ENCODE results near the gene CDH11. TPM values are rescaled to one million over a fixed set of nuclear protein-coding genes. Genes with fewer than 3 reads are reported as not detected.
A peak's percentile ranks its signal among the peaks of the same experiment; 100 is the strongest.

Gene CDH11
- total and polyA plus RNA-seq, 4 donors: 0.72 to 5.3 (median 1.9) TPM

GRCh38 chr16:65120461-65120830, 1.4 kb downstream of the CDH11 start:
- Histone ChIP-seq H3K4me3 (ENCODE audit: low read depth in 1 of 3, low read length in 3 of 3) (peak overlapping the region in 1 of 3 donors; percentile 40), H3K9ac (ENCODE audit: low read depth in 1 of 2, low read length in 2 of 2) (no peak overlapping the region), H3K4me1 (ENCODE audit: control insufficient read depth in 4 of 4, insufficient read depth in 4 of 4, low read length in 3 of 4) (peaks cover 9 to 24% (median 18%) of the 10 kb centered on the region in 4 donors), H3K27me3 (ENCODE audit: control insufficient read depth in 4 of 4, insufficient read depth in 4 of 4, low read length in 3 of 4) (peaks cover 0 to 4% (median 3%) of the 10 kb centered on the region in 4 donors), H3K27ac (ENCODE audit: low read depth in 1 of 2, low read length in 2 of 2) (no peak overlapping the region), H3K9me3 (ENCODE audit: control insufficient read depth in 4 of 4, low read length in 3 of 4) (no peaks in the 10 kb centered on the region), H3K36me3 (ENCODE audit: control insufficient read depth in 4 of 4, insufficient read depth in 3 of 4, low read depth in 1 of 4, low read length in 3 of 4) (no peaks in the 10 kb centered on the region)
- DNase-seq (ENCODE audit: low spot score): no peak
- TF ChIP-seq, protein P1, sequence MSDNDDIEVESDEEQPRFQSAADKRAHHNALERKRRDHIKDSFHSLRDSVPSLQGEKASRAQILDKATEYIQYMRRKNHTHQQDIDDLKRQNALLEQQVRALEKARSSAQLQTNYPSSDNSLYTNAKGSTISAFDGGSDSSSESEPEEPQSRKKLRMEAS (IDR thresholded peaks at IDR 0.05): no peak
- TF ChIP-seq FOXA1 (IDR thresholded peaks at IDR 0.05) (no peak), ZBTB33 (IDR thresholded peaks at IDR 0.05) (no peak), NR2F2 (IDR thresholded peaks at IDR 0.05) (no peak), GABPA (IDR thresholded peaks at IDR 0.05 in 1 of 2, conservative IDR thresholded peaks at IDR 0.05 in 1 of 2) (no peak), EGR1 (IDR thresholded peaks at IDR 0.05; ENCODE audit: low read depth in 2 of 2) (no peak)
- TF ChIP-seq, protein P2, sequence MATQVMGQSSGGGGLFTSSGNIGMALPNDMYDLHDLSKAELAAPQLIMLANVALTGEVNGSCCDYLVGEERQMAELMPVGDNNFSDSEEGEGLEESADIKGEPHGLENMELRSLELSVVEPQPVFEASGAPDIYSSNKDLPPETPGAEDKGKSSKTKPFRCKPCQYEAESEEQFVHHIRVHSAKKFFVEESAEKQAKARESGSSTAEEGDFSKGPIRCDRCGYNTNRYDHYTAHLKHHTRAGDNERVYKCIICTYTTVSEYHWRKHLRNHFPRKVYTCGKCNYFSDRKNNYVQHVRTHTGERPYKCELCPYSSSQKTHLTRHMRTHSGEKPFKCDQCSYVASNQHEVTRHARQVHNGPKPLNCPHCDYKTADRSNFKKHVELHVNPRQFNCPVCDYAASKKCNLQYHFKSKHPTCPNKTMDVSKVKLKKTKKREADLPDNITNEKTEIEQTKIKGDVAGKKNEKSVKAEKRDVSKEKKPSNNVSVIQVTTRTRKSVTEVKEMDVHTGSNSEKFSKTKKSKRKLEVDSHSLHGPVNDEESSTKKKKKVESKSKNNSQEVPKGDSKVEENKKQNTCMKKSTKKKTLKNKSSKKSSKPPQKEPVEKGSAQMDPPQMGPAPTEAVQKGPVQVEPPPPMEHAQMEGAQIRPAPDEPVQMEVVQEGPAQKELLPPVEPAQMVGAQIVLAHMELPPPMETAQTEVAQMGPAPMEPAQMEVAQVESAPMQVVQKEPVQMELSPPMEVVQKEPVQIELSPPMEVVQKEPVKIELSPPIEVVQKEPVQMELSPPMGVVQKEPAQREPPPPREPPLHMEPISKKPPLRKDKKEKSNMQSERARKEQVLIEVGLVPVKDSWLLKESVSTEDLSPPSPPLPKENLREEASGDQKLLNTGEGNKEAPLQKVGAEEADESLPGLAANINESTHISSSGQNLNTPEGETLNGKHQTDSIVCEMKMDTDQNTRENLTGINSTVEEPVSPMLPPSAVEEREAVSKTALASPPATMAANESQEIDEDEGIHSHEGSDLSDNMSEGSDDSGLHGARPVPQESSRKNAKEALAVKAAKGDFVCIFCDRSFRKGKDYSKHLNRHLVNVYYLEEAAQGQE (IDR thresholded peaks at IDR 0.05): no peak
- 11% methylated on average over 18 of the region's 18 CpGs for WGBS

DNA sequence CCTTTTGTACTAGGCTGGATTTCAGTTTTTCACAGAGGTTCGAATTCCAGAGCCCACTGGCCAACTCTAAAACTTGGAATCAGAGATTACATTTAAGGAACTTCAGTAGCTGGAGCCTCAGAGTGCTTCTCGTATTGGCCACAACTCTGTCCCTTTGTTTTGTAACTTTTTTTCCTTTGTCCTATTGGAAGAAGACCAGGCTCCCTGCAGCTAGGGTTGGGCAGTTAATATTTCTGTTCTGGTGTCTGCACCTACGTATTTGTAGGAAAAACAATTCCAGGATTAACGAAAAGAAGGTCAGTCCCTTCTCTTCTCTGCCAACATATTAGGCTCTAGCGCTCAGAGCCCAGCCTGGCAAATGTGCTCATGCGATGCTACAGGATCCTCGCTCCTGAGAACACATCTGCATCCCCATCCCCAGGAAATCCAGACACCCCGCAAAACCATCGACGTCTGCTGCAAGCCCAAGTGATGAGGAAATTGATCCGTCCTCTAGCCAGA, 1.9 kb downstream of the CDH11 start:
- H3K9me3 ChIP-seq (ENCODE audit: control insufficient read depth in 4 of 4, low read length in 3 of 4): no peaks in the 10 kb centered on the region
- 21% methylated on average over 11 of the region's 11 CpGs for WGBS
- no peaks in the 10 kb centered on the region for H3K36me3 ChIP-seq (ENCODE audit: control insufficient read depth in 4 of 4, insufficient read depth in 3 of 4, low read depth in 1 of 4, low read length in 3 of 4)
- H3K27ac ChIP-seq (ENCODE audit: low read depth in 1 of 2, low read length in 2 of 2): no peak overlapping the region
- peaks cover 0 to 4% (median 3%) of the 10 kb centered on the region in 4 donors for H3K27me3 ChIP-seq (ENCODE audit: control insufficient read depth in 4 of 4, insufficient read depth in 4 of 4, low read length in 3 of 4)
- peaks cover 9 to 24% (median 18%) of the 10 kb centered on the region in 4 donors for H3K4me1 ChIP-seq (ENCODE audit: control insufficient read depth in 4 of 4, insufficient read depth in 4 of 4, low read length in 3 of 4)
- no peak overlapping the region for H3K9ac ChIP-seq (ENCODE audit: low read depth in 1 of 2, low read length in 2 of 2)
- no peak overlapping the region for H3K4me3 ChIP-seq (ENCODE audit: low read depth in 1 of 3, low read length in 3 of 3)
- DNase-seq (ENCODE audit: low spot score): no peak
- no peak for TF ChIP-seq YY1 (IDR thresholded peaks at IDR 0.05)
- TF ChIP-seq FOXA2 (IDR thresholded peaks at IDR 0.05): no peak
- no peak for TF ChIP-seq ZBTB33 (IDR thresholded peaks at IDR 0.05)
- TF ChIP-seq FOXA1 (IDR thresholded peaks at IDR 0.05): no peak
- no peak for TF ChIP-seq RAD21 (IDR thresholded peaks at IDR 0.05)
- TF ChIP-seq, protein P1 (IDR thresholded peaks at IDR 0.05): no peak
- TF ChIP-seq, protein P2 (IDR thresholded peaks at IDR 0.05): no peak
- no peak for TF ChIP-seq EGR1 (IDR thresholded peaks at IDR 0.05; ENCODE audit: low read depth in 2 of 2)
- no peak for TF ChIP-seq HNF4G (IDR thresholded peaks at IDR 0.05)
- TF ChIP-seq TAF1 (conservative IDR thresholded peaks at IDR 0.05): no peak
- no peak for TF ChIP-seq GABPA (IDR thresholded peaks at IDR 0.05 in 1 of 2, conservative IDR thresholded peaks at IDR 0.05 in 1 of 2)
- TF ChIP-seq, protein P3, sequence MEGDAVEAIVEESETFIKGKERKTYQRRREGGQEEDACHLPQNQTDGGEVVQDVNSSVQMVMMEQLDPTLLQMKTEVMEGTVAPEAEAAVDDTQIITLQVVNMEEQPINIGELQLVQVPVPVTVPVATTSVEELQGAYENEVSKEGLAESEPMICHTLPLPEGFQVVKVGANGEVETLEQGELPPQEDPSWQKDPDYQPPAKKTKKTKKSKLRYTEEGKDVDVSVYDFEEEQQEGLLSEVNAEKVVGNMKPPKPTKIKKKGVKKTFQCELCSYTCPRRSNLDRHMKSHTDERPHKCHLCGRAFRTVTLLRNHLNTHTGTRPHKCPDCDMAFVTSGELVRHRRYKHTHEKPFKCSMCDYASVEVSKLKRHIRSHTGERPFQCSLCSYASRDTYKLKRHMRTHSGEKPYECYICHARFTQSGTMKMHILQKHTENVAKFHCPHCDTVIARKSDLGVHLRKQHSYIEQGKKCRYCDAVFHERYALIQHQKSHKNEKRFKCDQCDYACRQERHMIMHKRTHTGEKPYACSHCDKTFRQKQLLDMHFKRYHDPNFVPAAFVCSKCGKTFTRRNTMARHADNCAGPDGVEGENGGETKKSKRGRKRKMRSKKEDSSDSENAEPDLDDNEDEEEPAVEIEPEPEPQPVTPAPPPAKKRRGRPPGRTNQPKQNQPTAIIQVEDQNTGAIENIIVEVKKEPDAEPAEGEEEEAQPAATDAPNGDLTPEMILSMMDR (IDR thresholded peaks at IDR 0.05; ENCODE audit: low read depth, low read length, missing input control): no peak
- no peak for TF ChIP-seq RXRA (IDR thresholded peaks at IDR 0.05)
- no peak for TF ChIP-seq NR2F2 (IDR thresholded peaks at IDR 0.05)
- TF ChIP-seq JUND (IDR thresholded peaks at IDR 0.05): no peak
- TF ChIP-seq SP1 (IDR thresholded peaks at IDR 0.05): no peak
- no peak for TF ChIP-seq HNF4A (conservative IDR thresholded peaks at IDR 0.05)

Data from liver (tissue), 9 donors.